ENCODE results near the gene TMED3. TPM values are rescaled to one million over a fixed set of nuclear protein-coding genes. Genes with fewer than 3 reads are reported as not detected.

Gene TMED3
- total RNA-seq, 1 experiment from 2014 or later, result 51.6 TPM

DNA sequence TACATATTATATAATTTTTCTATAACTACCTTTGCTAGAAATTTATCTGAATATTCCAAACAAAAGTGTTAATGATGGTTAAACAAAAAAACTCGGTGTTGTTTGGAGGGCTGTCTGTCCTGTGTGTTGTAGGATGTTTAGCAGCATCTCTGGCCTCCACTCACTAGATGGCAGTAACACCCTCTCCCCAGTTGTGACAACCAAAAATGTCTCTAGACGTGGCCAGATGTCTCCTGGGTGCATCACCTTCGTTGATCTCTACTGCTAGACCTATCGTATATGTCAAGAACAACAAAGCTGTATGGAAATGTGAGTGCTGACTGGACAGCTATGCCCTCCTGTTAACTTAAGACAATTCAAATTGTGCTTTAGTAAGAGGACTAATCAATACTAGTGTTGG is 14.3 kb upstream of the TMED3 start:
- TF ChIP-seq, protein P1, sequence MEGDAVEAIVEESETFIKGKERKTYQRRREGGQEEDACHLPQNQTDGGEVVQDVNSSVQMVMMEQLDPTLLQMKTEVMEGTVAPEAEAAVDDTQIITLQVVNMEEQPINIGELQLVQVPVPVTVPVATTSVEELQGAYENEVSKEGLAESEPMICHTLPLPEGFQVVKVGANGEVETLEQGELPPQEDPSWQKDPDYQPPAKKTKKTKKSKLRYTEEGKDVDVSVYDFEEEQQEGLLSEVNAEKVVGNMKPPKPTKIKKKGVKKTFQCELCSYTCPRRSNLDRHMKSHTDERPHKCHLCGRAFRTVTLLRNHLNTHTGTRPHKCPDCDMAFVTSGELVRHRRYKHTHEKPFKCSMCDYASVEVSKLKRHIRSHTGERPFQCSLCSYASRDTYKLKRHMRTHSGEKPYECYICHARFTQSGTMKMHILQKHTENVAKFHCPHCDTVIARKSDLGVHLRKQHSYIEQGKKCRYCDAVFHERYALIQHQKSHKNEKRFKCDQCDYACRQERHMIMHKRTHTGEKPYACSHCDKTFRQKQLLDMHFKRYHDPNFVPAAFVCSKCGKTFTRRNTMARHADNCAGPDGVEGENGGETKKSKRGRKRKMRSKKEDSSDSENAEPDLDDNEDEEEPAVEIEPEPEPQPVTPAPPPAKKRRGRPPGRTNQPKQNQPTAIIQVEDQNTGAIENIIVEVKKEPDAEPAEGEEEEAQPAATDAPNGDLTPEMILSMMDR (conservative IDR thresholded peaks at IDR 0.05; ENCODE audit: low read depth, low read length), result peak; percentile 33; the same call in 1 of the 2 replicates
- no peak for TF ChIP-seq EZH2 (IDR thresholded peaks at IDR 0.05; ENCODE audit: borderline replicate concordance, low read depth, low read length, poor library complexity, severe bottlenecking)
- Histone ChIP-seq H3K4me3 (ENCODE audit: low read depth, low read length, poor library complexity, severe bottlenecking) (no peak overlapping the region), H3K36me3 (ENCODE audit: insufficient read depth, low read length, poor library complexity, severe bottlenecking) (no peaks in the 10 kb centered on the region), H3K27me3 (replicated peaks; ENCODE audit: insufficient read depth, low read depth, low read length, poor library complexity) (peaks cover 59% of the 10 kb centered on the region), H3K27ac (ENCODE audit: low read depth, low read length, poor library complexity, severe bottlenecking) (no peak overlapping the region), H3K4me1 (ENCODE audit: insufficient read depth, low read length, poor library complexity, severe bottlenecking) (no peaks in the 10 kb centered on the region), H3K9me3 (ENCODE audit: low read depth, low read length, poor library complexity, severe bottlenecking) (no peaks in the 10 kb centered on the region)
- DNase-seq (ENCODE audit: low spot score), result no peak
- ChIA-PET CTCF (no interaction called here), POLR2A (ENCODE audit: low non-redundant PET) (no interaction called here)
- intact Hi-C loops (cut with micrococcal nuclease; ENCODE audit: unreplicated experiment), result no loop called here
- BruUV-seq (replicated peaks), result no TSS peak

DNA sequence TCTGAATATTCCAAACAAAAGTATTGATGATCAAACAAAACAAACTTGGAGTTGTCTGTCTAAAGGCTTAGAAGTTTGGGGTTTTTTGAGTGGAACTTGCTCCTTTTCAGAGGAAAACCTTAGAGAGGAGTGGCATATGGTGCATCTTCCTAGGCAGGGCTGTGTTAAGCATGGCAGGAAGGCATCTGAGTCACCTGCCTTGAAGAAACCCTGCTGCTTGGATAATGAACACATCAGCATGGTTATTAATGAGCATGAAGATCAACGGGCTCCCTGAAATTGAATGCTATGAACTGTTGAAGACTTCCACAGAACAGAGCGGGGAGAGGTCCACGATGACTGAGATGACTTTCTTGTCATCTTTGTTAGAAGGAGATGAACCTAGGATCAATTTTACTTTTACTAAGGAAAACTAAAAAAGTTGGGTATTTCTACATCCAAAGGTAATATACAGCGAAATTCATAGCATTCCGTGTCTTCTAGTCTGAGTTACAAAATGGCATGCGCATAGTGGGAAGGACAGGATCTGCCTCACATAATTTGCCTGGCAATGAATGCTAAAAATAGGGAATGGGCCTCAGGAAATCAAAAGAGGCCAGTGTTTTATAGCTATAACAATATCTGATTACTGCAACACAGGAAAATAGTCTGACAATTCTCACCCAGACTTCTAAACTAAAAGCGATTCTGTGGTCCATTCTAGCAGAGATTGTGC is 11.6 kb upstream of the TMED3 start:
- intact Hi-C loops (cut with micrococcal nuclease; ENCODE audit: unreplicated experiment), result no loop called here
- Histone ChIP-seq H3K4me1 (ENCODE audit: insufficient read depth, low read length, poor library complexity, severe bottlenecking) (no peaks in the 10 kb centered on the region), H3K36me3 (ENCODE audit: insufficient read depth, low read length, poor library complexity, severe bottlenecking) (no peaks in the 10 kb centered on the region), H3K27ac (ENCODE audit: low read depth, low read length, poor library complexity, severe bottlenecking) (no peak overlapping the region), H3K9me3 (ENCODE audit: low read depth, low read length, poor library complexity, severe bottlenecking) (no peaks in the 10 kb centered on the region), H3K4me3 (ENCODE audit: low read depth, low read length, poor library complexity, severe bottlenecking) (no peak overlapping the region), H3K27me3 (replicated peaks; ENCODE audit: insufficient read depth, low read depth, low read length, poor library complexity) (peaks cover 79% of the 10 kb centered on the region)
- TF ChIP-seq, protein P1 (conservative IDR thresholded peaks at IDR 0.05; ENCODE audit: low read depth, low read length), result no peak
- TF ChIP-seq EZH2 (IDR thresholded peaks at IDR 0.05; ENCODE audit: borderline replicate concordance, low read depth, low read length, poor library complexity, severe bottlenecking), result no peak
- BruUV-seq (replicated peaks), result no TSS peak
- ChIA-PET POLR2A (ENCODE audit: low non-redundant PET) (no interaction called here), CTCF (no interaction called here)
- no peak for DNase-seq (ENCODE audit: low spot score)

DNA sequence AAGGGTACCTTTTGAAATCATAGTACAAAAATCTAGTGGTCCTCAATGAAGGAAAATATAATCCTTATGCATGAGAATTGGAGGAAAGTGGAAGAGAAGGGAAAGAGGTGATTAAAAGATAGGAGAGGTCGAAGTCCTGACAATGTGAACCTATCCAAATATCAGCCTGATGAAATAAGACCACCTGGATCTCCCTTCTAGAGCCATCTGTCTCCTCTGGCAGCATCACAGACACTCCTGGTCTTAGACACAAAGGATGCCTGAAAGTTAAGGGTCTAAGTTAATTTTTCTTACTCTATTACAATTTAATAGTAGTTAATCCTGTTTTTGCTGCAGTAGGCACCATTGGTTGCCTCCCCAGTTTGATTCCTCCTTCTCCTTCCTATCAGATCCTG is 11.1 kb upstream of the TMED3 start:
- no TSS peak for BruUV-seq (replicated peaks)
- Histone ChIP-seq H3K36me3 (ENCODE audit: insufficient read depth, low read length, poor library complexity, severe bottlenecking) (no peaks in the 10 kb centered on the region), H3K9me3 (ENCODE audit: low read depth, low read length, poor library complexity, severe bottlenecking) (no peaks in the 10 kb centered on the region), H3K27ac (ENCODE audit: low read depth, low read length, poor library complexity, severe bottlenecking) (no peak overlapping the region), H3K4me1 (ENCODE audit: insufficient read depth, low read length, poor library complexity, severe bottlenecking) (no peaks in the 10 kb centered on the region), H3K27me3 (replicated peaks; ENCODE audit: insufficient read depth, low read depth, low read length, poor library complexity) (peaks cover 84% of the 10 kb centered on the region), H3K4me3 (ENCODE audit: low read depth, low read length, poor library complexity, severe bottlenecking) (no peak overlapping the region)
- no peak for TF ChIP-seq EZH2 (IDR thresholded peaks at IDR 0.05; ENCODE audit: borderline replicate concordance, low read depth, low read length, poor library complexity, severe bottlenecking)
- TF ChIP-seq, protein P1 (conservative IDR thresholded peaks at IDR 0.05; ENCODE audit: low read depth, low read length), result no peak
- CTCF ChIA-PET, result no interaction called here
- DNase-seq (ENCODE audit: low spot score), result no peak
- intact Hi-C loops (cut with micrococcal nuclease; ENCODE audit: unreplicated experiment), result no loop called here
- POLR2A ChIA-PET (ENCODE audit: low non-redundant PET), result no interaction called here
